HG02870 (cell line): ENCODE measurements around the gene OXTR.

ENCODE experiments used
- ATAC-seq: cut with Tn5 transposase; IDR thresholded peaks from one replicate; pipeline ENCODE4 v1.9.1; 2021; ENCODE audit warnings: mild to moderate bottlenecking, moderate library complexity; ENCODE audit not compliant: unreplicated experiment

The OXTR gene

GRCh38 chr3:8769088-8769822 lies at the start of gene OXTR:
TSS of gene OXTR (minus strand) at chr3:8769613. CDS start at chr3:8768187, 1,426 bp downstream.
- ATAC-seq: peak; percentile 67

DNA sequence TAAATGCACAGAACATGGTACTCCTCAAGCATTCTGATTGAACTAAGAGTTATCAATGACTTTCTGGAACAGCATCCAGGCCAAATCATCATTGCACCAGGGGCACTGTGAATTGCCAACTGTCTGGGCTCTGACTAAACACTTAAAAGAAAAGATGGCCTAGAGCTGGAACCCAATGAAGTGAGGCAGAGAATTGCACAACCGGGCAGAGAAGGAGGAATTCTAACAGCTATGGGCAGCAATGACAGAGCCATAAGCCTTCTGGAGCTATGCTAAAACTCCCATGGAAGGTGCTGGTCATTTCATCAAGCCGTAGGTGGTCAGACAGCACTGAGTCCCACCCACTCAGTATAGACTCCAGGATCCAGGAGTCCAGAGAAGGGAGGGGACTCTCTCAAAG lies 48.1 kb upstream of the OXTR start:
- ATAC-seq: no peak

- no peak for ATAC-seq
Measured at GRCh38 chr3:8816106-8816505, 46.7 kb upstream of the OXTR start.

GRCh38 chr3:8813411-8813810 lies 44.0 kb upstream of the OXTR start:
- no peak for ATAC-seq

GRCh38 chr3:8810561-8810960 lies 41.1 kb upstream of the OXTR start:
- no peak for ATAC-seq

DNA sequence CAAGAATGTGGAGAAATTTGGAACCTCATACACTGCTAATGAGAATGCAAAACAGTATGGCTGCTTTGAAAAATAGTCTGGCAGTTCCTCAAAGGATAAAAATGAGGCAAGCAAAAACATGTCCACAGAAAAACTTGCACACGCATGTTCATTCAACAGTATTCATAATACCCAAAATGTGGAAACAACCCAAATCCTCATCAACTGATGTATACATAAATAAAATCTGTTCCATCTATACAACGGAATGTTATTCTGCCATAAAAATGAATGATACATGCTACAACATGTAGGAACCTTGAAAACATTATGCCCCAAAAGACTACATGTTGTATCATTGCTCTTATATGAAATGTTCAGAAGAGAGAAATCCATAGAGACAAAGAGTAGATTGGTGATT lies 36.4 kb upstream of the OXTR start:
- ATAC-seq: no peak

DNA sequence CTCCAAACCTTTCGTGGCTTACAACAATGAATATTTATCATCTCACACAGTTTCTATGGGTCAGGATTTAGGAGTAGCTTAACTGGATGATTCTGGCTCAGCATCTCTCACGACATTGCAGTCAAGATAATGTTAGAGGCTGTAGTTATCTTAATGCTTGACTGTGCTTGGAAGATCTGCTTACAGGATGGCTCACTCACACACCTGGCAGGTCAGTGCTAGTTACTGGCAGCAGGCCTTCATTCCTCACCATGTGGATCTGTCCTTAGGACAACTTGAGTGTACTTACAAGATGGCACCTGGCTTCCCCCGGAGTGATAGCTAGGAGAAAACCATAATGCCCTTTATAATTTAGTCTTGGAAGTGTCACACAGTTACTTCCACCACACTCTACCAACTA lies 32.8 kb upstream of the OXTR start:
- no peak for ATAC-seq

- ATAC-seq: no peak
Measured at GRCh38 chr3:8800016-8800415, 30.6 kb upstream of the OXTR start.

DNA sequence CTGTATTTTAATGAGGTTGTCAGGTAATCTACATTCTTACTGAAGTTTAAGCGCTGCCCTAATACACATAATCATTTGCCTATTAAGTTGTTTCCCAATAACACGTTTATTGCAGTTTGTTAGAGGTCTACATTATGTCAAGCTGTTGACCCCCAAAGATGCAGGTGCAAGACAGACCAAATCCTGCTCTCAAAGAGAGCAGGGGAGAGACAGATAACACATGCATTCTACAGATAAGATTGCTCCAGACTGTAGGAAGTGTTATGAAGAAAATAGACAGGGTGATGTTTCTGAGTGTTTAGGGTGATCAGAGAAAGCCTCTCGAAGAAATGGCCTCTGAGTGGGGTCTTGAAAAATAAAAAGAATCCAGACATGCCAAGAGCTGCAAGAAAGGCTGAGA lies 24.8 kb upstream of the OXTR start:
- ATAC-seq: no peak

- no peak for ATAC-seq
Measured at GRCh38 chr3:8793242-8793641, 23.8 kb upstream of the OXTR start.

DNA sequence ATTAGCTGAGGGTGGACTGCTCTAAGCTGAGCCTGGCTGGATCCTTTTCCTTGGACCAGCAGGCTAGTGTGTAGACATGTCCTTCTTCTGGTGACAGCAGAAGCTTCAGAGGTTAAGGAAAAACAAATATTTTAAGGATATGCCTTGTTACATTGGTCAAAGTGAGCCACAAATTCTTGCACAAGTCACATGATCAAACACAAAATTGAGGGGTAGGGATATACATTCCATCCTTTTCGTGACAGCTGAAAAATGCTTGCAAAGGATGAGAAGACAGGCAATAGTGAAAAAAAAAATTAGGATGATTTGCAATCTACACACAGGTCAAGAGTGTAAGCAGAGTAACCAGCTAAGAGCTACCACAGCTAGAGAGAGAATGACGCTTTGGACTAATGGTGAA lies 21.1 kb upstream of the OXTR start:
- ATAC-seq: no peak

DNA sequence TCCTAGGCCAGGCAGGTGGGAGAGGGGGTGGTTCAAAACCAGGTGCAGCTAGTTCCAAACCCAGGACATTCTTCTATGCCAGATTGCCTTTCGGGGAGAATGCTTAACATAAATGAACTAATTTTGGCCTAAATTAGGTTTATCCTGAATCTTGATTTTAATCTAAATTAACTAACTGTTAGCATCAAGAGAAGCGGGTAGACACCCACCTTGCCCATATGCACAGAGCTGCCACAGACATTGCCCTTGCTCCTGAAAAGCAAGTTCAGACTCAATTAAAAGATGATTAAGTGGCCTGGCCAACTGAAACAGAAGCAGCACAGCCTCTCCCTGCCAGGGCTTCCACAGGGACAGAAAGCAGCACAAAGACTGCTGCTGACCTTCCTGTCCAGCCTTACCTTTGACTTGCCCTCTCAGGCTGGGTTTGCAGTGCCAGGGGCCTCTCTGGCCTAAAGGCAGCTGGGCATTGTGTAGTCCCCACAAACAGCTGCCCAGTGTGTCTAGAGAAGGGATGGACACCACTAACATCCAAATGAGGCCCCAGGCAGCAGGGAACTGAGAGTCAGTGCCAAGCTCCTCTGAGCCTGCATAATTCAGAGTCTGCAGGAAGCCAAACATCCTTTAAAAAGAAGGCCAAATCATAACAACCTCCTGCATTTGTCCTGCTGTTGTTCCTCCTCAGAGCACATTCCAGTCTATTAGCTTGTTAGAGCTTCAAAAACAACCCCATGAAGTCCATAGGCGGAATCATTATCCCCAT lies 15.4 kb upstream of the OXTR start:
- ATAC-seq: no peak

- ATAC-seq: peak; percentile 52
Measured at GRCh38 chr3:8780279-8780678, 10.9 kb upstream of the OXTR start.

- no peak for ATAC-seq
Measured at GRCh38 chr3:8778475-8778874, 9.1 kb upstream of the OXTR start.

- no peak for ATAC-seq
Measured at GRCh38 chr3:8777978-8778267, 8.5 kb upstream of the OXTR start.

- ATAC-seq: peak; percentile 58
Measured at GRCh38 chr3:8777201-8777977, 8.0 kb upstream of the OXTR start.

- no peak for ATAC-seq
Measured at GRCh38 chr3:8776406-8776805, 7.0 kb upstream of the OXTR start.

GRCh38 chr3:8775602-8776001 lies 6.2 kb upstream of the OXTR start:
- no peak for ATAC-seq

- no peak for ATAC-seq
Measured at GRCh38 chr3:8775181-8775580, 5.8 kb upstream of the OXTR start.

GRCh38 chr3:8773941-8774542 lies 4.6 kb upstream of the OXTR start:
- ATAC-seq: no peak

DNA sequence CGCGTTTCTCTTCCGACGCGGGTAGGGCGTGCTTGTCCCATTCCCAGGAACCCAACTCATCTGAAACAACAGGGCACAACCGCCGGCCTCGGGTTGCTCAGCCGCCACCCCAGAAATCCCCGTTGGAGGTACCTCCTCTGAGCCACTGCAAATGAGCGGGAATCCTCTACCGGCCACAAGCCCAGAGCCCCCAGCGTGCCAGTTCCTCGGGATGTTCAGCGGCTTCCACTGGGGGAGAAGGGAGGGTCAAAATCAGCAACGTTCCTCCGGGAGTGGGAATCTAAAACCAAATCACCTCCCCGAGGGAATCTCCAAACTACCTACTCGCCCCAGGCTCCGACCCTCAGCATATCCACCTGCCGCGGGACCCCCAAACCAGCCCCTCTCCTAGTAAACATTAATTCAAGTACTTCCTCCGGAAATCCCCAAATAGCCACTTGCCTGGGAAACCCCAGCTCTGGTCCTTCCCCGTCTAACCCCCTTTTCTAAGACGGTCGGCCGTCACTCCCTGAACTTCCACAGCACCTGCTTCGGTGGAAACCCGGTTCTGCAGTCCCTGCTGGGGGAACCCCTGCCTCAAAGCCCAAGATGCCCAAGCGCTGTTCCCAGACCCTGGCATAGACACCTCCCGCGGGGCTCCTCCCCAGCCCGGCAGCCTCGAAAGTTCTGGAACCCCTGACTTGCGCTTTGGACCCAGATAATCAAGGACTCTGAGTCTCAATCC lies 887 bp downstream of the OXTR start:
- peak; percentile 33 for ATAC-seq
